Activated T-cell treated with anti-CD3 and anti-CD28 coated beads for 48 hours (primary cell): ENCODE measurements around the gene HOXC4.
"Not testable (repeated sequence)": the region's sequence is repeated elsewhere in the genome, so short reads cannot be mapped to it uniquely, and the experiment has no call there.

Source experiments
- DNase-seq: peaks from one replicate; pipeline ENCODE4 v3.0.0-alpha.2; 2020; ENCODE audit warnings: low read depth

The HOXC4 gene

DNA sequence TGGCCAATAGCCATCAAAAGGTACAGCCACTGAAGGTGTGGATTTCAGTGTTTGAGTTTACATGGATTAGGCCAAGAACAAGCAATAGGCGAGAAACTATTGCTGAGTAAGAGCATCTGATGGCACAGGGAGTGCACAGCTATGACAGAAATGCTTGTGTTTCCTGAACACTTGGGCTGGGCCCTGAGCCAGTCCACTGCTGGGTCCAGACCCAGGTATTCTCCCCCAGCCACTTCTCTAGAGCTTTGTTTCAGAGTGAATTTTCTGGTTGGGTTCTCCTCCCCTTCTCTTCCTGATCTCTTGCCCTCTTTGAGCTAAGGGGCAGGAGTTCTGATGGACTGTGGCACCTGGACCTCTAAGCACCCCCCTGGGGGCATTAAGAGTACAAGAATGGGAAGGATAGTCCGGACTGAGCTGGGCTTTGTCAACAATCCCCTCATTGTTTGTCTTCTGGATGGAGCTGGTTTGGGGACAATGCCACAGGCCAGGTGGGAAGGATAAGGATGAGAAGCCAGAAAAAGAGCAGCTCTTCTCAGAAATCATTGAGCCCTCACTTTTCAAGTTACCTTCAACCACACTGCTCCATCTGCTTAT is 12.4 kb upstream of the HOXC4 start:
- DNase-seq = no peak

DNA sequence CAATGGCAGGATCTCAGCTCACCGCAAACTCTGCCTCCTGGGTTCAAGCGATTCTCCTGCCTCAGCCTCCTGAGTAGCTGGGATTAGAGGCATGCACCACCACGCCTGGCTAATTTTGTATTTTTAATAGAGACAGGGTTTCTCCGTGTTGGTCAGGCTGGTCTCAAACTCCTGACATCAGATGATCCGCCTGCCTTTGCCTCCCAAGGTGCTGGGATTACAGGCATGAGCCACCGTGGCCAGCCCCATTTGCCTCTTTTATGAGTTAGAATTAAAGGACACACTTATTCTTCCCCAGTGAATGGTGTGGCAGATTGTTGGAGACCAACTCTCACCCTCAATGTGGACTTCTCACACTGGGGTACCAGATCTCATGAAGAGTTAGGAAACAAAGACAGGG is 11.6 kb upstream of the HOXC4 start:
- DNase-seq = not testable (repeated sequence)

DNA sequence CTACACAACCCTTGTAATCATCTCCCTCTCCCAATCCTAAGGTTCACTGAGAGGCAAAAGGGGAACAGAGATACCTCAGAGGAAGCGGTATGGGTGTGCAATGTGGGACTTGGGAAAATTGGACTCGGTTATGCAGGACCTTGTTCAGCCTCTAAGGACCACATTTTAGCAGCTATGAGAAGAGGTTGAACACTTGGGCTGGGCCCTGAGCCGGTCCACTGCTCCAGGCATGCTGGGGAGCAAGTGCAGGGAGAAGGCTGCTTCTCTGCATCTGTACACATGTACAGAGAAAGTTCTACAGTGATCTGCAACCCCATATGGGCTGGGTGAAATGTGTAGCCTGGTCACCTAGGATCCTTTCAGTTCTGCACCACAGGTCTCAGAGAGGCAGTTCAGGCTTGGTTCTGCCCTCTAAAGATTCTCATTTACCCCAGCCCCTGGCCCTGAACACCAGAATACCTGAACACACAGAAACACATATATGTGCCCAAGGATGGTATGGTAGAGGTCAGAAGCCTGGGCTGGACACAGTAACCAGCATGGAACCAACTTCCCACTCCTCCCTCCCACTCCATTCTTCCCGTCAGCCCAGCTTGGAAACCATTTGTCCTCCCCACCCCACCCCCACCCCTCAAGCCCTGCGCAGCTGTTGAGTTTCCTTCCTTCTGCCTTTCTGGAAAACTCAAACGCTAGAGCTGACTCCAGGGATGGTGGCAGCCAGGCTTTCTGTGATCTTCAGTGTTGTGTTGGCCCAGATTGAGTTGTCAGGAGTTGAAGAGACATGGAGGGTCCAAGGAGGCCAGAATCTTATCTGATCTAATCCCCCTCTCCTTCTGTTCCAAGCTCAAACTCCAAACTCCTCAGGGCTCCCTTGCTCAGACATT is 10.4 kb upstream of the HOXC4 start:
- DNase-seq = no peak

DNA sequence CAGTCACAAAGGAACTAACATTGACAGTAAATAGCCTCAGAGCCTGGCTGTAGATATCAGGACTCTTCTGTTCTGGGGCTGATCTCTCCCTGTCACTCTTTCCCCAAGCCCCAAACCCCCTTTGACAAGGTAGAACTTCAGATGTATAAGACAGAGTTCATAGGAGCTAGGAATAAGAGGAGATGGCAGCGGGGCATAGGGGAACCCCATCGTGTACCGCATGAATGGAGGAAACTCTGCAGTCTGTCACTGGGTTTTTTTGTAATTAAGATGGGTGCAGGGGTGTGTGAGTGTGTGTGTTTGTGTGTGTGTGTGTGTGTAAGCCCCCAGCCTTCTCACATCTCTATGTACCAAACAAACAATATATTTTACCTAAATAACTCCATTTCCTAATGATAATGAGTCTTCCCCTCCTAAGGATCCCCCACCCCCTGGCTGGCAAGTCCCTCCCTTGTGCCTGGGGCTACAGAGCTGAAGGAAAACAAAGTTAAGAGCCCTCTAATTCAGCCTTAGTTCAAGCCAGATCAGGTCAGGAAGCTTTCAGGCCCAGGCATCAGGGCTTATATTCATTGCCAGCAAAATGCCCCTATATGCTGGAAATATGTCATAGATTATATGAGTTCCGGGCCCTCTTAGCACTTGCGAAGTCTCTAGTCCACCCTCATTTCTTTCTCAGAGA is 9.1 kb upstream of the HOXC4 start:
- no peak for DNase-seq

DNA sequence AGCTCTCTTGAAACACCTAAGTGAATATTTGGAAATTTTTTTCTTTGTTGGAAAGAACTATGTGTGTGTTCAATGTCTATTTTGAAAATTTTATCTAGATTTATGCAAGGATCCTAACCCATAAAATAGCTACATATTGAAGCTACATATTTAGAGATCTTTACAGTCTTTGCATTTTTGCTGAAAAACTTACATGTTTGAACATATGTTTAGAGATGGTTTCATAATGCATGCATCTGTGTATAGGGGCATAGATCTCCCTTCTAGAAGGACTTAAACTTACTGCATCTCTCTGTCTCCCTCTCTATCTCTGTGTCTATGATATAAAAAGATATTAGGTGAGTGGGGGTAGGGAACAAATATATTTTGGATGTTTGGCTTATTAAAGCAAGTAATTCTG is 8.2 kb upstream of the HOXC4 start:
- no peak for DNase-seq

DNA sequence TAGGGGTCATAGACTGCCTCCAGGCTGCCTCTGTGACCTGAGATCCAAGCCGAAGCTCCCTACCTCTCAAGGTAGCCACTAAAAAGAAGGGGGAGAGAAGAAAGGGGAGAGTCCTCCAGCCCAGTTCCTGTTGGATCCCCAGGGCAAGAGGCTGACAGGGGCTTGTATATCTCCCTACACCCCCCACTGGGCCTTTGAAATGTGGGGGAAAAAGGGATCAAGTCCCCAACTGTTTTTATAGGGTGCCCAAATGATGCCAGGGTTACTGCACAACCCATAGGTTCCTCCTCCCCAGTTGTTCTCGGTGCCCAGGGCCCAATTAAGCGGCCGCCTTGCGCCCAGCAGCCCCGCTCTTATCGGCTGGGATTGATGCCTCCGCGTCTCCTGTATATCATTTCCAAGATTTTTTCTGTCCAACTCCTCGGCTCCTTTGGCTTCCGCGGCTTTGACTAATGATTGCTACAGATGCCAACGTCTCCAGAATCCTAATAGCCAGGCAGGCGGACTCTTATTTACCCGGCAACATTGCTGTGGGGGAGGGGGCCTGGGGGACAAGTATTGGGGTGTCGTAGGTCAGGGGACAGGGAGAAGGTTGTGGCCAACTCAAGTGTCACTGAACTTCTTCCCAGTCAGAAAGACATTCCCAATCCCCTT is 7.6 kb upstream of the HOXC4 start:
- no peak for DNase-seq

DNA sequence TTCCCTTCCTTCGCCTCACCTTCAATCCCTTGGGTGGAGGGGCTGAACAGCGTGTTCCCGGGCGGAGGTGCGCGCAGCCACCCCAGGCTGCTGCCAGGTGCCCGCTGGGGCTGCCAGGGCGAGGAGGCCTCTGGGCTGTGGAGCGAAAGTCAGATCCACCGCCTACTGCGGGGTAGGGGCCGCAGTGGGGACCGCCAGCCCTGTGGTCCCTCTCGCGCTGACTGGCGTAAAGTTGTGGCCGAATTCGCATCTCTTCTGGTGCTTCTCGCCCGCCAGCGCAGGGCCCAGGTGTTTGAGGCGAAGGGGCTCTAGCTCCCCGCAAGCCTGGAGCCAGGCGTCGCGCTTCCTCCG is 6.9 kb upstream of the HOXC4 start:
- no peak for DNase-seq

DNA sequence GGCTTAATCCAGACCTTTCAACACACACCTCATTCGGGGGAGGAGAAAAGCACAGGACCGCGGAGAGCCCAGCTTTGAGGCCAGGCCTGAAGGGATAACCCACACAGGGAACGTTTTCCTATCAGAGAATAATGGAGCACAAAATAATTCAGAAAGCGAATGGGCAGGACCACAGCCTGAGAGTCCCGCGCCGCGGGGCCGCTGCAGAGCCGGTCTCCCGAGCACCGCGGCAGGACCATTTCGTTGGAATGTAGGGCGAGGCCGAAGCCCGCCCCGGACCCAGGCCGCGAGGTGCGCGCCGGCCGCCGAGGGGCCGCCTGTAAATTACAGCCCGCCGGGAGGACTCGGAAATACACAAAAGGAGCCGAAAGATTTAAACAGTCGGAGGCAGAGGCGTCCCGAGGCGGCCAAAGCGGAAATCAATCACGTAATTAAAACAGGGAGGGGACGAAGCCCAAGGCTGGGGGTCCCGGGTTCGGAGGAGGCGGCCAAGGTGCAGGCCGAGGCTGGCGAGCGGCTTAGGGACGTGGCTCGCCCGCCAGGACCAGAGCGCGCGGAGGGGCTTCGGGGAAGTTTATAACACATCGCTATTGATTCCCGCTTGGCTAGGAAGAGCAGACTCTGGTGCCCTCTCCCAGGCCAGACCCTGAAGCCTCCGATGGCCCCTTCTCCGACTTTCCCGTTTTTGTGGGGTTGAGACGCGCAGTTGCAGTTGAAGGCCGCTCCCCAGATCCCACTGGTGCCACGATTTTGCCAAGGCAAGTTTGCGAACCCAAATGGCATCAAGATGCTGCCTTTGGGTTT is 6.3 kb upstream of the HOXC4 start:
- DNase-seq = no peak

DNA sequence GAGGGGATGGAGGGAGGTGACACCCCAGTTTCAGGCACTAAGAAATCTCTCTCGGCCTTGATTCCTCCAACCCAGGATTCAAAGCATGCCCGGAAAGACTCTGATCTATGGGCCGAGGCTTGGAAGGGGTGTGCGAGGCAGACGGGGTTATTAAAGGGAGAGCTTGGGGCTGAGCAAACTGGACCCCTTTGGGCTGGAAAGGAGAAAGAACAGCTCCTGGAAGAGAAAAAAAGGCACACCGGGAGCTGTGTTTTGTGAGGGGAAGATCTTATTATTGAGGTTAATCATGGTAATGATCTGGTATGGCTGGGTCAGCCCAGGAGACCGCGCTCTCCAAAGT is 5.7 kb upstream of the HOXC4 start:
- no peak for DNase-seq

DNA sequence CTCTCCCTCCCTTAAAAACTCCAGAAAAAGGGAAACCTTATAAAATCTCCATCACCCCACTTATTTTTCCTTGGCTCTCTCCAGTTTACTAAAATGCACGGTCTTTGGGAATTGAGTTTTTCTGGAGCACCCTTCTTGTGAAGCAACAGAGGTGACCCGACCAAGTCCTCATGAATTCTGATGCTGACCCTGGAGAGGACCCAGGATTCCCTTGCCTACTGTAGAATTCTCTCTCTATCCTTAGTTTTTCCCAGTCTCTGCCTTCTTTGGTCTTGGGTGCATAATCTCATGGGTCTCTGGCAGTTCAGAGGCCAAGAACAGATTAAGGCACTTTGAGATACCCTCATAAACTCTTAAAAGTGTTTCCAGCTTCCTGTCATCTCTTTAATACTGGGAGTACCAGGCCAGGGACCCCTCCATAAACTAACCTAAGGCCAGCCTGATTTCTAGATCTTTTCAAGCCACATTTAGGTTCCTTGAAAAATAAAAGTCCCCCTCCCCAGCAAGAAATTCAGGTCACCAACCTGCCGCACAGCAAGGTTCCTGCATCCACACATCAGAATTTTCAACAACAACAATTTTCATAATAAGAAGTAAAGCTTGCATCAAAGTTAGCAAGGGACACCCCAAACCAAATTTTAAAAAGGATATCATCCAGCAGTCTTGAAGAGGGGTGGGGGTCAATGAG is 5.1 kb upstream of the HOXC4 start:
- no peak for DNase-seq

DNA sequence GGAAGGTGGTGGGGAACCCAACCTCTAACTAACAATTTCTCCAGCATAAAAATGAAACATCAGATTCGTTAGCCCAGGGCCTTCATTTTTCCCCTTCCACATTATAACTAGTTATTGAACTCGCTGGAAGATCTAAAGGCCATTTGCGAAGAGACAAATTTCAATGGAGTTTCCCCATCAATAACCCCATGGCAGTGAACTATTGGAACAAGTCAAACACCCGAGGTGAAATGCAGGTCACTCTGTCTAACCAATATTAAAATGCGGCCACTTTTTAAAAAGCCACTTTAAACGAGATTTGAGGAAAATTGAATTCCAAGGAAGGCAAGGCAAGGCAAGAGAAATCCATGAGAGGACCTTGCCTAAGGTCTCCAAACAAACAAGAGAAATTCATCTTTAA is 4.5 kb upstream of the HOXC4 start:
- DNase-seq = no peak

DNA sequence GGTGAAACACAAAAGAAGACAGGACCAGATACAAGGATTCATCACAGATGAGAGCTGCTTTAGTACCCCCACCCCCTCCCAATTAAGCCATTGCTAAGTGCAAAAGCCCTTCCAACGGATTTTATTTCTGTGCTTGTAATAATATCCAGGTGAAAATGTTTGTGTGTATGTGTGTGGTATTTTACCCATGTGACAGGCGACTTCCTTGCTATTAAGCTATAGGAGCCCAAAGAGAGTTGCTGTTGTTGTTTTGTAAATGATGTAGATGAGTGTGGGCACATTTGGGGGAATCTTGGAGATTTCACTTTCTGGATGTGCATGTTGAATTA is 3.2 kb upstream of the HOXC4 start:
- no peak for DNase-seq

DNA sequence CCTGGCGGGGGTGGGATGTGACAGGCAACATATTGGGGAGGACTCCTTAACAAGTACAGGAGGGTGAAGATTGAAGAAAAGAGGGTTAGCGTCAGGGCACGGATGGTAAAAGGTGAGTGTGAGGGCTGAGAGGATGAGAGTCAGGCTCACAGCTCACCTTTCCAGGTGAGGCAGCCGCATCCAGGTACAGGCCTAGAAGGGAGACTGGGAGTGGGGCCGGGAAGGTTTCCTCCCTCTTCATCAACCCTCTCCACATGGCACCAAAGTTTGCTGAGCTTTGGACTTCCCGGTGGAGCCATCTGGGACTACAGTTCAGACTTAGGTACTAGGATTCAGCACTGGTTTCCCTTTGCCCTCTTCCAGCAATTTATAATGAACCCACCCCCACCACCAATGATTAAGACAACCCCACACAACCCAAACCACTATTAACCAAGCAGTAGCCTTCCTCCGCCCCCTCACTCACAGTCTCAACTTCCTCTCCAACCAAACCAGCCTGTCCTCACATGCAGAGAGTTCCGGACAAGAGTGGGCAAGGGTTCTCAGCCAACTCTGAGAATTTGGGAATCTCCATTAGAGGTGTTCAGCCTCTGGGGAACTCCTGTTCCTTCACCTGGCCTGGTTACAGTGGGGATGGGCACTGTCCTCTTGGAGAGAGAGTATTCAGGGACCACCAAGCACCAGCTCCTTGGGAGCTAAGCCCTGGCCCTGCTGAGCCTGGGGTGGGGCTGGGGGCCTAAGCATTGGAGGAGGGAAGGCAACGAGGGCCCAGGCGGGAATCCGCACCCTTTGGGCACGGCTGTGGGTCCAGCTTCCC is 2.4 kb upstream of the HOXC4 start:
- DNase-seq = no peak

DNA sequence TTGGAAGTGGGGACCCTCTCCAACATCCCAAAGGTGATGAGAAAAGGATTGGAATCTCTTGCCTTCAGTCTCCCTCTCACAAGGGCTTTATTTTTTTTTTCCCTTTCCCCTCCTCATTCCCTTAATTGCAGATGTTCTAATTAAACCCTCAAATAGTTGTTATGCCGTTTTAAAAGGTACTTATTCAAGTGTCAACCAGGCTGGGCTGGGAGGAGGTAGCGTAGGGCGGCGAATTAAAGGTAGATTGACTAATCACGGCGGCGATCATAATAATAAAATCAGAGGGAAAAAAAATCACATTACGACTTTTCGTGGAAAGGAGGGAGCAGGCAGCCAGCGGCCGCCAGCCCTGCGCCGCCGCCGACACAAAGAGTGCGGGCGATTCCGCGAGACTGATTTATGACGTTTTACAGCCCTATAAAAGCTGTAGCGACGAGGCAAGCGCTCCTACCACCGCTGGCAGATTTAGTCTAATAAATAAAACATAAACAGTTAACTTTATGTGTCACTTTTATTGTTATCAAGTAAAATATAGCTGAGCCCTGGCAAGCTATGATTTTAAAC is 1.7 kb upstream of the HOXC4 start:
- DNase-seq = no peak

DNA sequence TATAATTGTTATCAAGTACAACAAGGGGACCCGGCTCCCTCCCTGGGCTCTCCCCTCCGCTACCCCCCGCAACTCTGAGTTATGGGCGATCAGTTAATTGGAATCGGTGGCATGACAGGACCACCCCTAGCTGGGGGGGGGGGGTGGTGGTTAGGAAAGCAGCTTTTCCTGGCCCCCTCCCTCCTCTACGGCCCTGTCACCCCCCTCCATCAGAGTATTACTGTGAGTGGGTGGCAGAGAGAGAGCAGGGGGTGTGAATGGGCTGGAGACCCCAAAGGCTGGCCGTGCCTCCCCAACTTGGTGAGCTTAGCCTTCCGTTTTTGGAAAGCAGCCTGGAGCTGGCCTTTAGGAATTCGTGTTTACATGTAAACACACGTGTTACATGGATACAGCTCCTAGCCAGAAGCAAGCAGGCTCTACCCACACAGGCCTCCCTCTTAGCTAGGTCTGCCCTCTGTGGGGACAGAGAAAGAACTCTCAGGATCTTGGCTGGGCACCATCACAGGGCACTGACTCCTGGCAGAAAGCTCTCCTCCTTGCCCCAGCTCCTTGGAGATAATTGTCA is 1.1 kb upstream of the HOXC4 start:
- no peak for DNase-seq

DNA sequence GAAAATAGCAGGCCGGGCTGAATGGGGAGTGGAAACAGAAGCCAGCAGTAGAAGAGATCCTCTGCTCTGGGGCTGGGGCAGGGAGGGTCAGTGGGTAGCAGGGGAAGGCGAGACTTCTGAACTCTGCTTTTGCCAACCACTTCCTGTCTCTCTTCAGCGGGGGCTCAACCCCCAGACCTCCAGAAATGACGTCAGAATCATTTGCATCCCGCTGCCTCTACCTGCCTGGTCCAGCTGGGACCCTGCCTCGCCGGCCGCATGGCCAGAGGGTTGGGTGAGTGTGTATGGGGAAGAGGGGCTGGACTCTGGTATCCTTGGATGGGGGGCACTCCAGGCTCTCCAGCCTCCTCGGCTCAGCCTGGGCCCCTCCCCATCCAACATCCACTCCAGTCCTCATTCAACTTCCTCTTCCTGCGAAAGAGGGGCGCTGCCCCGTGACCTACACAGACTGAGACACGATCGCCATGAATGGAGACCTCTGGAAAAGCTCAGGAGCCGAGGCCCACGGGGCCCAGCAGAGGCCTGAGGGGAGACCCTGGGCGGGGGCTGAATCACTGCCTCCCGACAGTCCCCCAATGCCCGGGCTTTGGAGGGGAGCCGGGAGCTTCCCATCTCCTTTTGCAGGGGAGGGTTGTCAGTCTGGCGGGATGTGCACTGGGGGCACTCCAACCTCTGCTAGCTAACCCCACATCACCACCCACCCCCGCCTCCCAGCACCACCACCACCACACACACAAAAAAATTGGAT is 458 bp upstream of the HOXC4 start:
- DNase-seq = no peak

DNA sequence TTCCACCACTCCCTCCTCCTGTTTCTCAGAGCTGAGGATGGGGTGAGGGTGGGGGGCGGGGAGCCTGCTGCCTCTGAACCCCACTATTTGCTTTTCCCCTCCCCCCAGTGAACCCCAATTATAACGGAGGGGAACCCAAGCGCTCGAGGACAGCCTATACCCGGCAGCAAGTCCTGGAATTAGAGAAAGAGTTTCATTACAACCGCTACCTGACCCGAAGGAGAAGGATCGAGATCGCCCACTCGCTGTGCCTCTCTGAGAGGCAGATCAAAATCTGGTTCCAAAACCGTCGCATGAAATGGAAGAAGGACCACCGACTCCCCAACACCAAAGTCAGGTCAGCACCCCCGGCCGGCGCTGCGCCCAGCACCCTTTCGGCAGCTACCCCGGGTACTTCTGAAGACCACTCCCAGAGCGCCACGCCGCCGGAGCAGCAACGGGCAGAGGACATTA is 1.1 kb downstream of the HOXC4 start:
- DNase-seq = no peak

DNA sequence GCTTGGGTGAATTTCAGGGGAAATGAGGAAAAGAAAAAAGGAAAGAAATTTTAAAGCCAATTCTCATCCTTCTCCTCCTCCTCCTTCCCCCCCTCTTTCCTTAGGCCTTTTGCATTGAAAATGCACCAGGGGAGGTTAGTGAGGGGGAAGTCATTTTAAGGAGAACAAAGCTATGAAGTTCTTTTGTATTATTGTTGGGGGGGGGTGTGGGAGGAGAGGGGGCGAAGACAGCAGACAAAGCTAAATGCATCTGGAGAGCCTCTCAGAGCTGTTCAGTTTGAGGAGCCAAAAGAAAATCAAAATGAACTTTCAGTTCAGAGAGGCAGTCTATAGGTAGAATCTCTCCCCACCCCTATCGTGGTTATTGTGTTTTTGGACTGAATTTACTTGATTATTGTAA is 1.9 kb downstream of the HOXC4 start:
- DNase-seq = no peak

DNA sequence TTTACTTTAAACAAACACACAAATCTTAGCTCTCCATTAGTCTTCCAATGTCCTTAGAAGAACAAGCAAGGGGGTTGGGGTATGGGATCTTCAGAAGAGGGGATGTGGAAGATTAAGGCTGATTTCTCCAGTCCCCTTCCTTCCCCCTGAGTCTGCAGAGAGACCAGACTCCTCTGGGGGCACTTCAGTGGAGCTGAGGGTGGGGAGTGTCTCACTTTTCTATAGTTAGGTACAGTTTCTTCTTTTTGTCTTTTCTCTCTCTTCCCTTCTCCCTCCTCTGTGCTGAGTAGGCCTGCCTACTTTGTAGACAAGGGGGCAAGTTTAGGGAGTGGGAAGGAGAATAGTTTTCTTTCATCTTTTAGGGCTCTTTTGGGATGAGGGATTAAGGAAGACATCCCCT is 2.5 kb downstream of the HOXC4 start:
- no peak for DNase-seq
